ENCODE measurements around the gene CORO7.

The CORO7 gene

GRCh38 chr16:4387781-4388180 is 28.6 kb downstream of the CORO7 start:
- Histone ChIP-seq H2AFZ (ENCODE audit: low read length) (no peak overlapping the region), H3K36me3 (ENCODE audit: insufficient read depth, low read length) (peaks cover 55% of the 10 kb centered on the region), H3K9me2 (ENCODE audit: low read depth, low read length) (no peaks in the 10 kb centered on the region), H3K79me2 (ENCODE audit: insufficient read depth, low read length) (no peaks in the 10 kb centered on the region), H3K4me3 (ENCODE audit: low read depth, low read length, poor library complexity, severe bottlenecking) (no peak overlapping the region), H3K9ac (ENCODE audit: low read length) (no peak overlapping the region), H3K27me3 (ENCODE audit: insufficient read depth, low read length) (no peaks in the 10 kb centered on the region), H3K4me1 (ENCODE audit: insufficient read depth, low read length, severe bottlenecking) (peaks cover 13% of the 10 kb centered on the region), H3K27ac (ENCODE audit: low read depth, low read length, poor library complexity, severe bottlenecking) (no peak overlapping the region), H3K9me3 (ENCODE audit: low read length) (no peaks in the 10 kb centered on the region), H3K4me2 (ENCODE audit: low read length) (no peak overlapping the region), H4K20me1 (ENCODE audit: insufficient read depth, low read length) (no peaks in the 10 kb centered on the region), H3F3A (ENCODE audit: insufficient read depth, low read length) (no peaks in the 10 kb centered on the region)
- no peak for TF ChIP-seq CTCF (IDR thresholded peaks at IDR 0.05; ENCODE audit: low read length)
- no peak for TF ChIP-seq EZH2 (IDR thresholded peaks at IDR 0.05; ENCODE audit: borderline replicate concordance, low read length)

- no peak overlapping the region for H3K4me2 ChIP-seq (ENCODE audit: low read length)
- H3K4me3 ChIP-seq (ENCODE audit: low read depth, low read length, poor library complexity, severe bottlenecking), result no peak overlapping the region
- H4K20me1 ChIP-seq (ENCODE audit: insufficient read depth, low read length), result no peaks in the 10 kb centered on the region
- no peak for TF ChIP-seq EZH2 (IDR thresholded peaks at IDR 0.05; ENCODE audit: borderline replicate concordance, low read length)
- TF ChIP-seq CTCF (IDR thresholded peaks at IDR 0.05; ENCODE audit: low read length), result no peak
- H3K9ac ChIP-seq (ENCODE audit: low read length), result no peak overlapping the region
- H3K27ac ChIP-seq (ENCODE audit: low read depth, low read length, poor library complexity, severe bottlenecking), result no peak overlapping the region
- peaks cover 52% of the 10 kb centered on the region for H3K36me3 ChIP-seq (ENCODE audit: insufficient read depth, low read length)
- H3K27me3 ChIP-seq (ENCODE audit: insufficient read depth, low read length), result no peaks in the 10 kb centered on the region
- no peaks in the 10 kb centered on the region for H3K9me3 ChIP-seq (ENCODE audit: low read length)
- H3F3A ChIP-seq (ENCODE audit: insufficient read depth, low read length), result no peaks in the 10 kb centered on the region
- H3K9me2 ChIP-seq (ENCODE audit: low read depth, low read length), result no peaks in the 10 kb centered on the region
- H3K79me2 ChIP-seq (ENCODE audit: insufficient read depth, low read length), result no peaks in the 10 kb centered on the region
- H2AFZ ChIP-seq (ENCODE audit: low read length), result no peak overlapping the region
- peaks cover 7% of the 10 kb centered on the region for H3K4me1 ChIP-seq (ENCODE audit: insufficient read depth, low read length, severe bottlenecking)
These were observed 29.3 kb downstream of the CORO7 start for GRCh38 chr16:4386951-4387565.

GRCh38 chr16:4386451-4386805 is 30.0 kb downstream of the CORO7 start:
- no peak overlapping the region for H3K27ac ChIP-seq (ENCODE audit: low read depth, low read length, poor library complexity, severe bottlenecking)
- no peak overlapping the region for H2AFZ ChIP-seq (ENCODE audit: low read length)
- H4K20me1 ChIP-seq (ENCODE audit: insufficient read depth, low read length), result no peaks in the 10 kb centered on the region

More at GRCh38 chr16:4386451-4386805, 30.0 kb downstream of the CORO7 start:
- Histone ChIP-seq H3F3A (ENCODE audit: insufficient read depth, low read length) (no peaks in the 10 kb centered on the region), H3K4me2 (ENCODE audit: low read length) (no peak overlapping the region), H3K4me1 (ENCODE audit: insufficient read depth, low read length, severe bottlenecking) (peaks cover under 1% of the 10 kb centered on the region), H3K27me3 (ENCODE audit: insufficient read depth, low read length) (no peaks in the 10 kb centered on the region), H3K9me2 (ENCODE audit: low read depth, low read length) (no peaks in the 10 kb centered on the region), H3K36me3 (ENCODE audit: insufficient read depth, low read length) (peaks cover 52% of the 10 kb centered on the region), H3K9ac (ENCODE audit: low read length) (no peak overlapping the region), H3K79me2 (ENCODE audit: insufficient read depth, low read length) (no peaks in the 10 kb centered on the region), H3K9me3 (ENCODE audit: low read length) (no peaks in the 10 kb centered on the region), H3K4me3 (ENCODE audit: low read depth, low read length, poor library complexity, severe bottlenecking) (no peak overlapping the region)
- no peak for TF ChIP-seq CTCF (IDR thresholded peaks at IDR 0.05; ENCODE audit: low read length)
- no peak for TF ChIP-seq EZH2 (IDR thresholded peaks at IDR 0.05; ENCODE audit: borderline replicate concordance, low read length)
